Endodermal cell (in vitro differentiated cells): ENCODE data around the gene FLNC. TPM values are rescaled to one million over a fixed set of nuclear protein-coding genes. Genes with fewer than 3 reads are reported as not detected.
A peak's percentile ranks its signal among the peaks of the same experiment; 100 is the strongest.

Experiments
- DNase-seq: peaks from one replicate; pipeline ENCODE4 v3.0.0-alpha.2; 2017
- H3K27ac ChIP-seq: 2 replicates; pipeline ENCODE4 v1.5.1; 2013; ENCODE audit warnings: mild to moderate bottlenecking, low read depth, low read length, moderate library complexity
- H3K27me3 ChIP-seq: 2 replicates; pipeline ENCODE4 v1.6.1; 2013; ENCODE audit warnings: mild to moderate bottlenecking, low read length, moderate library complexity; ENCODE audit not compliant: insufficient read depth, control insufficient read depth, poor library complexity, severe bottlenecking
- H3K36me3 ChIP-seq: 2 replicates; pipeline ENCODE4 v1.7.0; 2013; ENCODE audit warnings: mild to moderate bottlenecking, low read length, moderate library complexity; ENCODE audit not compliant: control insufficient read depth, insufficient read depth
- H3K4me1 ChIP-seq: one replicate; pipeline ENCODE4 v1.7.0; 2013; ENCODE audit warnings: low read length; ENCODE audit not compliant: control insufficient read depth, insufficient read depth
- H3K4me3 ChIP-seq: 2 replicates; pipeline ENCODE4 v1.5.1; 2013; ENCODE audit warnings: mild to moderate bottlenecking, low read length, moderate library complexity
- H3K9ac ChIP-seq: 2 replicates; pipeline ENCODE4 v1.6.1; 2013; ENCODE audit warnings: mild to moderate bottlenecking, low read length, moderate library complexity; ENCODE audit not compliant: poor library complexity, severe bottlenecking; ENCODE audit errors: extremely low read depth
- H3K9me3 ChIP-seq: 2 replicates; pipeline ENCODE4 v1.6.1; 2013; ENCODE audit warnings: mild to moderate bottlenecking, low read length, moderate library complexity; ENCODE audit not compliant: control insufficient read depth
- H3K27ac Mint-ChIP-seq: 2 replicates; pipeline ENCODE4 v1.8.0; 2020; ENCODE audit warnings: mixed read lengths
- H3K27me3 Mint-ChIP-seq: 2 replicates; pipeline ENCODE4 v1.8.0; 2021; ENCODE audit warnings: mild to moderate bottlenecking, mixed read lengths; ENCODE audit not compliant: insufficient read depth
- H3K36me3 Mint-ChIP-seq: 2 replicates; pipeline ENCODE4 v1.8.0; 2020; ENCODE audit warnings: low read depth, mixed read lengths
- H3K4me1 Mint-ChIP-seq: 2 replicates; pipeline ENCODE4 v1.8.0; 2020; ENCODE audit warnings: mixed read lengths
- H3K4me3 Mint-ChIP-seq: 2 replicates; pipeline ENCODE4 v1.8.0; 2020; ENCODE audit warnings: mild to moderate bottlenecking, moderate library complexity, mixed read lengths
- H3K9me3 Mint-ChIP-seq: 2 replicates; pipeline ENCODE4 v1.8.0; 2020; ENCODE audit warnings: mild to moderate bottlenecking, mixed read lengths
- WGBS, 2 experiments: methylation state at CpG; one replicate each; pipeline versions ENCODE4 v1.1.5 to v1.1.7; 2013; ENCODE audit warnings: missing lambda C conversion rate in 2 of 2, mixed read lengths in 1 of 2; ENCODE audit not compliant: insufficient coverage in 1 of 2, insufficient read length in 1 of 2; 5-methylcytosine and 5-hydroxymethylcytosine counted together
- total RNA-seq, 2 donors: library from RNA; stranded (reverse); fragmentation: NEBNext Ultra II Directional in 1 of 2; extraction: Animal tissue kit (Norgen Biotek cat#: 25700) in 1 of 2; gene quantifications; 2 replicates in 1 of 2; 3 replicates in 1 of 2; pipeline ENCODE4 v1.2.1, GENCODE V29; 2021
- TF ChIP-seq, protein P1 (sequence below): fragments of 200-600 bp; sonication (generic); conservative IDR thresholded peaks from 2 replicates; pipeline ENCODE4 v1.5.0; 2021; ENCODE audit warnings: antibody characterized with exemption, mild to moderate bottlenecking

Gene FLNC
- total RNA-seq, 2 donors from 2014 or later = 6.6 to 11.5 TPM

DNA sequence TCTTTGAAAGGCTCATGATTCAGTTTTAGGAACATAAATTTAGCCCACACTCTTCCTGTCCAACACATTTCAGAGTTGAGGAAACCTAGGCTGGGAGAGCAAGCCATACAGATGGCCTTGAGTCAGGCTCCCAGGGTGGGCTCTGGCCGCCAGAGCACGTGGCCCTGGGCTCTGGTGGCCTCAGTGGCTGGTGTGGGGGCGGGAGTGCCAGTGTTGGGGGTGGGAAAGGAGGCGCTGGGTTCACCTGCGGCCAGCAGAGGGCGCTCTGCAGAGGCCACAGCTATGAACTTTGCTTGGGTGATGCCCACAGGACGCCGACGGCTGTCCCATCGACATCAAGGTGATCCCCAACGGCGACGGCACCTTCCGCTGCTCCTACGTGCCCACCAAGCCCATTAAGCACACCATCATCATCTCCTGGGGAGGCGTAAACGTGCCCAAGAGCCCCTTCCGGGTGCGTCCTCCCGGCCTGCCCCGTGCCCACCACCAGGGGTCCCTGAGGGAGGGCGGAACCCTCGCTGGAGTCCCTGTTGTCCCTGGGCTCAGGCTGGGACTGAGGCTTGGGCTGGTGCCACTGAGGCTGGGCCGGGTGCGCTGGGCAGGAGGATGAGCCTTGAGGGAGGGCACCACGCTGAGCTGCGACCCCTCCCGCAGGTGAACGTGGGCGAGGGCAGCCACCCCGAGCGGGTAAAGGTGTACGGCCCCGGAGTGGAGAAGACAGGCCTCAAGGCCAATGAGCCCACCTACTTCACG is 11.9 kb downstream of the FLNC start:
- no peaks in the 10 kb centered on the region for H3K4me1 ChIP-seq
- 78 to 88% methylated on average over 21 to 35 of the region's 35 CpGs for WGBS, 2 experiments
- no peaks in the 10 kb centered on the region for H3K9me3 ChIP-seq
- H3K9ac ChIP-seq = no peak overlapping the region
- H3K4me3 ChIP-seq = no peak overlapping the region
- Mint-ChIP-seq H3K36me3 (peaks cover 1% of the 10 kb centered on the region), H3K9me3 (no peaks in the 10 kb centered on the region), H3K27me3 (no peaks in the 10 kb centered on the region), H3K4me1 (no peaks in the 10 kb centered on the region), H3K4me3 (no peak overlapping the region), H3K27ac (peak overlapping the region; percentile 72)
- H3K27me3 ChIP-seq = no peaks in the 10 kb centered on the region
- H3K36me3 ChIP-seq = peaks cover 15% of the 10 kb centered on the region
- DNase-seq = peak; percentile 91
- TF ChIP-seq, protein P1, sequence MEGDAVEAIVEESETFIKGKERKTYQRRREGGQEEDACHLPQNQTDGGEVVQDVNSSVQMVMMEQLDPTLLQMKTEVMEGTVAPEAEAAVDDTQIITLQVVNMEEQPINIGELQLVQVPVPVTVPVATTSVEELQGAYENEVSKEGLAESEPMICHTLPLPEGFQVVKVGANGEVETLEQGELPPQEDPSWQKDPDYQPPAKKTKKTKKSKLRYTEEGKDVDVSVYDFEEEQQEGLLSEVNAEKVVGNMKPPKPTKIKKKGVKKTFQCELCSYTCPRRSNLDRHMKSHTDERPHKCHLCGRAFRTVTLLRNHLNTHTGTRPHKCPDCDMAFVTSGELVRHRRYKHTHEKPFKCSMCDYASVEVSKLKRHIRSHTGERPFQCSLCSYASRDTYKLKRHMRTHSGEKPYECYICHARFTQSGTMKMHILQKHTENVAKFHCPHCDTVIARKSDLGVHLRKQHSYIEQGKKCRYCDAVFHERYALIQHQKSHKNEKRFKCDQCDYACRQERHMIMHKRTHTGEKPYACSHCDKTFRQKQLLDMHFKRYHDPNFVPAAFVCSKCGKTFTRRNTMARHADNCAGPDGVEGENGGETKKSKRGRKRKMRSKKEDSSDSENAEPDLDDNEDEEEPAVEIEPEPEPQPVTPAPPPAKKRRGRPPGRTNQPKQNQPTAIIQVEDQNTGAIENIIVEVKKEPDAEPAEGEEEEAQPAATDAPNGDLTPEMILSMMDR = peak; percentile 100
- H3K27ac ChIP-seq = no peak overlapping the region

- Mint-ChIP-seq H3K9me3 (no peaks in the 10 kb centered on the region), H3K27me3 (no peaks in the 10 kb centered on the region), H3K4me1 (no peaks in the 10 kb centered on the region), H3K4me3 (no peak overlapping the region), H3K36me3 (peaks cover 1% of the 10 kb centered on the region), H3K27ac (no peak overlapping the region)
- 94 to 95% methylated on average over 31 to 37 of the region's 38 CpGs for WGBS, 2 experiments
- Histone ChIP-seq H3K27me3 (no peaks in the 10 kb centered on the region), H3K9ac (no peak overlapping the region), H3K4me3 (no peak overlapping the region), H3K27ac (no peak overlapping the region), H3K9me3 (no peaks in the 10 kb centered on the region), H3K4me1 (no peaks in the 10 kb centered on the region), H3K36me3 (peaks cover 10% of the 10 kb centered on the region)
- TF ChIP-seq, protein P1 = no peak
- no peak for DNase-seq
Measured at GRCh38 chr7:128842674-128843641, 12.8 kb downstream of the FLNC start.

- H3K4me3 ChIP-seq = no peak overlapping the region
- H3K36me3 Mint-ChIP-seq = peaks cover 1% of the 10 kb centered on the region
- H3K4me1 Mint-ChIP-seq = no peaks in the 10 kb centered on the region
- no peaks in the 10 kb centered on the region for H3K27me3 Mint-ChIP-seq
- no peaks in the 10 kb centered on the region for H3K9me3 Mint-ChIP-seq
- H3K27me3 ChIP-seq = no peaks in the 10 kb centered on the region
- H3K36me3 ChIP-seq = peaks cover 7% of the 10 kb centered on the region
- H3K9ac ChIP-seq = no peak overlapping the region
- DNase-seq = no peak
- H3K27ac ChIP-seq = no peak overlapping the region
- H3K4me1 ChIP-seq = no peaks in the 10 kb centered on the region
- no peaks in the 10 kb centered on the region for H3K9me3 ChIP-seq
- TF ChIP-seq, protein P1 = no peak
- H3K27ac Mint-ChIP-seq = no peak overlapping the region
- H3K4me3 Mint-ChIP-seq = no peak overlapping the region
- 94 to 95% methylated on average over 12 to 17 of the region's 17 CpGs for WGBS, 2 experiments
Measured at GRCh38 chr7:128843938-128844621, 13.9 kb downstream of the FLNC start.
